GM21786 (cell line): ENCODE measurements around the gene TCF7L1.
"Not testable (repeated sequence)": the region's sequence is repeated elsewhere in the genome, so short reads cannot be mapped to it uniquely, and the experiment has no call there.

Experiments used
- ATAC-seq: cut with Tn5 transposase; IDR thresholded peaks from one replicate; pipeline ENCODE4 v1.9.1; 2021; ENCODE audit not compliant: unreplicated experiment

Gene TCF7L1

GRCh38 chr2:85343207-85343895, 210.2 kb downstream of the TCF7L1 start:
- not testable (repeated sequence) for ATAC-seq

- ATAC-seq = no peak
These were observed 211.3 kb downstream of the TCF7L1 start for GRCh38 chr2:85344356-85344954.

GRCh38 chr2:85347599-85347998, 214.4 kb downstream of the TCF7L1 start:
- no peak for ATAC-seq

GRCh38 chr2:85353876-85354285, 220.7 kb downstream of the TCF7L1 start:
- ATAC-seq = peak; percentile 1

- ATAC-seq = peak; percentile 98
These were observed 221.3 kb downstream of the TCF7L1 start, which contains the start of the genes ELMOD3 and RETSAT for GRCh38 chr2:85354286-85355072. TSS of gene ELMOD3 (plus strand) at chr2:85354769. CDS start at chr2:85357199, 2,430 bp downstream. TSS of gene RETSAT (minus strand) at chr2:85354528. CDS start at chr2:85354507, 21 bp downstream.

- ATAC-seq = no peak
These were observed 221.8 kb downstream of the TCF7L1 start for GRCh38 chr2:85355073-85355410.

- no peak for ATAC-seq
These were observed 222.3 kb downstream of the TCF7L1 start for GRCh38 chr2:85355521-85355920.

GRCh38 chr2:85356186-85356585, 223.0 kb downstream of the TCF7L1 start:
- ATAC-seq = no peak

GRCh38 chr2:85357736-85358135, 224.5 kb downstream of the TCF7L1 start:
- no peak for ATAC-seq
